Astrocyte (in vitro differentiated cells and primary cell): ENCODE results near the gene PPIF. TPM values are rescaled to one million over a fixed set of nuclear protein-coding genes. Genes with fewer than 3 reads are reported as not detected.

Experiments used
- DNase-seq: peaks from one replicate; pipeline ENCODE4 v3.0.0-alpha.2; 2010; ENCODE audit warnings: low read depth
- FAIRE-seq: peaks from 2 replicates; lab custom pipeline; 2011; peaks lifted over from hg19 to GRCh38; lab: Jason Lieb, UNC
- H2AFZ ChIP-seq: 2 replicates; pipeline ENCODE4 v1.6.0; 2012; ENCODE audit warnings: low read depth, low read length, inconsistent platforms
- H3K27ac ChIP-seq: 2 replicates; pipeline ENCODE4 v1.5.1; 2011; ENCODE audit warnings: low read depth, low read length, inconsistent platforms
- H3K27me3 ChIP-seq: 2 replicates; pipeline ENCODE4 v1.6.0; 2011; ENCODE audit warnings: low read length, inconsistent platforms; ENCODE audit not compliant: insufficient read depth
- H3K36me3 ChIP-seq: 2 replicates; pipeline ENCODE4 v1.5.1; 2011; ENCODE audit warnings: low read length, inconsistent platforms; ENCODE audit not compliant: insufficient read depth
- H3K4me1 ChIP-seq: 2 replicates; pipeline ENCODE4 v1.5.1; 2011; ENCODE audit warnings: low read length, inconsistent platforms; ENCODE audit not compliant: insufficient read depth
- H3K4me2 ChIP-seq: 2 replicates; pipeline ENCODE4 v1.6.0; 2012; ENCODE audit warnings: low read length, inconsistent platforms
- H3K4me3 ChIP-seq: 2 replicates; pipeline ENCODE4 v1.5.1; 2011; ENCODE audit warnings: low read depth, mild to moderate bottlenecking, low read length, inconsistent platforms; ENCODE audit not compliant: insufficient read depth
- H3K79me2 ChIP-seq: 2 replicates; pipeline ENCODE4 v1.6.0; 2012; ENCODE audit warnings: mild to moderate bottlenecking, low read length, inconsistent platforms; ENCODE audit not compliant: insufficient read depth
- H3K9ac ChIP-seq: 2 replicates; pipeline ENCODE4 v1.6.0; 2012; ENCODE audit warnings: mild to moderate bottlenecking, low read length, inconsistent platforms
- H3K9me3 ChIP-seq: 2 replicates; pipeline ENCODE4 v1.5.1; 2012; ENCODE audit warnings: low read depth, mild to moderate bottlenecking, low read length, inconsistent platforms; ENCODE audit not compliant: insufficient read depth
- H4K20me1 ChIP-seq: 2 replicates; pipeline ENCODE4 v1.6.0; 2012; ENCODE audit warnings: low read length, inconsistent platforms; ENCODE audit not compliant: insufficient read depth
- H3K27ac Mint-ChIP-seq: one replicate; pipeline ENCODE4 v1.8.0; 2021; ENCODE audit warnings: mild to moderate bottlenecking, mixed read lengths; ENCODE audit not compliant: unreplicated experiment
- H3K27me3 Mint-ChIP-seq: one replicate; pipeline ENCODE4 v1.8.0; 2021; ENCODE audit warnings: low read depth, mixed read lengths; ENCODE audit not compliant: unreplicated experiment
- H3K36me3 Mint-ChIP-seq: one replicate; pipeline ENCODE4 v1.8.0; 2021; ENCODE audit warnings: low read depth, mixed read lengths; ENCODE audit not compliant: unreplicated experiment
- H3K4me1 Mint-ChIP-seq: one replicate; pipeline ENCODE4 v1.8.0; 2021; ENCODE audit warnings: low read depth, mixed read lengths; ENCODE audit not compliant: unreplicated experiment
- H3K4me3 Mint-ChIP-seq: one replicate; pipeline ENCODE4 v1.8.0; 2021; ENCODE audit warnings: mild to moderate bottlenecking, moderate library complexity, mixed read lengths; ENCODE audit not compliant: unreplicated experiment
- H3K9me3 Mint-ChIP-seq: one replicate; pipeline ENCODE4 v1.8.0; 2021; ENCODE audit warnings: mild to moderate bottlenecking, mixed read lengths; ENCODE audit not compliant: unreplicated experiment
- EZH2 ChIP-seq: IDR thresholded peaks from 2 replicates; pipeline ENCODE4 v1.6.1; 2012; ENCODE audit warnings: mild to moderate bottlenecking, low read length, inconsistent platforms; ENCODE audit not compliant: insufficient read depth
- total RNA-seq: library from RNA; stranded (reverse); gene quantifications from 2 replicates; pipeline ENCODE4 v1.2.1, GENCODE V29; 2021
- TF ChIP-seq, protein P1 (sequence below): IDR thresholded peaks from 2 replicates; pipeline ENCODE4 v1.5.1; 2011; ENCODE audit warnings: low read depth, mild to moderate bottlenecking, inconsistent platforms, low read length, moderate library complexity; ENCODE audit not compliant: insufficient read depth

PPIF gene
- total RNA-seq, 1 donor from 2014 or later: 31.7 TPM

GRCh38 chr10:79354141-79354540 is 6.9 kb downstream of the PPIF start:
- H3K27me3 ChIP-seq: no peaks in the 10 kb centered on the region
- H3K4me1 ChIP-seq: peaks cover 4% of the 10 kb centered on the region
- Mint-ChIP-seq H3K36me3 (peaks cover 37% of the 10 kb centered on the region), H3K27me3 (no peaks in the 10 kb centered on the region), H3K9me3 (peaks cover 5% of the 10 kb centered on the region), H3K4me1 (peaks cover 1% of the 10 kb centered on the region), H3K27ac (no peak overlapping the region), H3K4me3 (no peak overlapping the region)
- DNase-seq (no peak), FAIRE-seq (no peak)
- no peak overlapping the region for H3K4me3 ChIP-seq
- H3K4me2 ChIP-seq: no peak overlapping the region
- no peak for TF ChIP-seq EZH2
- TF ChIP-seq, protein P1, sequence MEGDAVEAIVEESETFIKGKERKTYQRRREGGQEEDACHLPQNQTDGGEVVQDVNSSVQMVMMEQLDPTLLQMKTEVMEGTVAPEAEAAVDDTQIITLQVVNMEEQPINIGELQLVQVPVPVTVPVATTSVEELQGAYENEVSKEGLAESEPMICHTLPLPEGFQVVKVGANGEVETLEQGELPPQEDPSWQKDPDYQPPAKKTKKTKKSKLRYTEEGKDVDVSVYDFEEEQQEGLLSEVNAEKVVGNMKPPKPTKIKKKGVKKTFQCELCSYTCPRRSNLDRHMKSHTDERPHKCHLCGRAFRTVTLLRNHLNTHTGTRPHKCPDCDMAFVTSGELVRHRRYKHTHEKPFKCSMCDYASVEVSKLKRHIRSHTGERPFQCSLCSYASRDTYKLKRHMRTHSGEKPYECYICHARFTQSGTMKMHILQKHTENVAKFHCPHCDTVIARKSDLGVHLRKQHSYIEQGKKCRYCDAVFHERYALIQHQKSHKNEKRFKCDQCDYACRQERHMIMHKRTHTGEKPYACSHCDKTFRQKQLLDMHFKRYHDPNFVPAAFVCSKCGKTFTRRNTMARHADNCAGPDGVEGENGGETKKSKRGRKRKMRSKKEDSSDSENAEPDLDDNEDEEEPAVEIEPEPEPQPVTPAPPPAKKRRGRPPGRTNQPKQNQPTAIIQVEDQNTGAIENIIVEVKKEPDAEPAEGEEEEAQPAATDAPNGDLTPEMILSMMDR: no peak
- peaks cover 21% of the 10 kb centered on the region for H3K79me2 ChIP-seq
- no peaks in the 10 kb centered on the region for H3K9me3 ChIP-seq
- H2AFZ ChIP-seq: no peak overlapping the region
- no peak overlapping the region for H3K27ac ChIP-seq
- peaks cover 36% of the 10 kb centered on the region for H3K36me3 ChIP-seq
- H4K20me1 ChIP-seq: peaks cover 63% of the 10 kb centered on the region
- no peak overlapping the region for H3K9ac ChIP-seq

DNA sequence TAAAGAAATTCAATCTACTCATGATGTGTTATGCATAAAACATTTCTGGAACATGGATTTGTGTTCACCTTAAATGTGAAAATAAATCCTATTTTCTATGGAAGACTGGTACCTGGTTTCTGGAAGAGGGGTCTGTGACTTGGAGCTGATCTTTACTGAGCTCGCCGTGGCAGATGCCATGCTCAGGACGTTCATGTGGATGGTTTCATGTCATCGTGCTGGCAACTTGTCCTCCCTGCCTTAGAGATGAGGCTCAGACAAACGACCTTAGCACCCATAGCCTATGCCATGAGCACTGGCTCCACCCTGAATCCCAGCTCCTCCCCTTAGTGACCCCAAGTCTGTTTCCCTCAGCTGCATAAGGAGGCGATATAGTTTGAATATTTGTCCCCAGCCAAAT is 7.3 kb downstream of the PPIF start:
- H3K27ac Mint-ChIP-seq: no peak overlapping the region
- TF ChIP-seq, protein P1: no peak
- TF ChIP-seq EZH2: no peak
- Histone ChIP-seq H3K27me3 (no peaks in the 10 kb centered on the region), H3K4me3 (no peak overlapping the region), H3K4me1 (no peaks in the 10 kb centered on the region), H2AFZ (no peak overlapping the region), H3K9me3 (no peaks in the 10 kb centered on the region), H3K79me2 (peaks cover 16% of the 10 kb centered on the region), H3K36me3 (peaks cover 36% of the 10 kb centered on the region), H4K20me1 (peaks cover 59% of the 10 kb centered on the region), H3K27ac (no peak overlapping the region), H3K9ac (no peak overlapping the region), H3K4me2 (no peak overlapping the region)
- peaks cover 35% of the 10 kb centered on the region for H3K36me3 Mint-ChIP-seq
- no peaks in the 10 kb centered on the region for H3K27me3 Mint-ChIP-seq
- peaks cover 5% of the 10 kb centered on the region for H3K9me3 Mint-ChIP-seq
- no peak for FAIRE-seq
- DNase-seq: no peak
- no peak overlapping the region for H3K4me3 Mint-ChIP-seq
- peaks cover 1% of the 10 kb centered on the region for H3K4me1 Mint-ChIP-seq

DNA sequence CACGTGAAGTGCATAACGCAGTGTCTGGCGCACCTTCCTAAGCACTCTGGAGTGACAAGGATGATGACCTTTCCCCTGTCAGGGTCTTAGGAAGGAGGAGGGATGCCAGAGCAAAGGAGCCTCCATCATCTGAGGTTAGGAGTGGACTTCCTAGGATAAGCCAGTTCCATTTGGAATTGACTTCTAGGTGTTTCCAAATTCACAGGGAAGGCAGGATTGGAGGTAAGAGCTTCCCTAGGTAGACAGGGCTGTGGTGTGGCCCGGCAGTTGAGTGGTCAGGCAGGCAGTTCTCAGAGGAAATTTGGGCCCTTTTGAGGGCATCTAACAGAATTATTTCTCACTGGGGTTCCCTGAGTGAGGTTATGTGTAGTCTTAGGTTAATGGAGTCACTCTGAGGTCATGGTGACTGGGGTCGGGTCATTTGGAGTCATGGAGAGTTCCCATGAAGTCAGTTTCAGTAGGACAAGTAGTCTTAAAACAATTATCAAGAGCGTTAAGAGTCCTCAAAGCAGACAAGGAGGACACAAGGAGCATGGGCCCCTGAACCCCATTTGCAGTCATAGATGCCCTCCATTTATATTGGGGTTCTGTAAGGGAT is 8.2 kb downstream of the PPIF start:
- peaks cover 50% of the 10 kb centered on the region for H4K20me1 ChIP-seq
- H3K4me1 Mint-ChIP-seq: peaks cover 1% of the 10 kb centered on the region
- peaks cover 5% of the 10 kb centered on the region for H3K9me3 Mint-ChIP-seq
- H3K4me3 Mint-ChIP-seq: no peak overlapping the region
- no peak overlapping the region for H3K27ac ChIP-seq
- peaks cover 30% of the 10 kb centered on the region for H3K36me3 ChIP-seq
- FAIRE-seq (no peak), DNase-seq (no peak)
- TF ChIP-seq, protein P1: no peak
- TF ChIP-seq EZH2: no peak
- H2AFZ ChIP-seq: no peak overlapping the region
- H3K9me3 ChIP-seq: no peaks in the 10 kb centered on the region
- no peaks in the 10 kb centered on the region for H3K27me3 ChIP-seq
- peaks cover 7% of the 10 kb centered on the region for H3K79me2 ChIP-seq
- H3K36me3 Mint-ChIP-seq: peaks cover 29% of the 10 kb centered on the region
- no peak overlapping the region for H3K4me2 ChIP-seq
- no peak overlapping the region for H3K4me3 ChIP-seq
- H3K27me3 Mint-ChIP-seq: no peaks in the 10 kb centered on the region
- H3K9ac ChIP-seq: no peak overlapping the region
- no peaks in the 10 kb centered on the region for H3K4me1 ChIP-seq
- no peak overlapping the region for H3K27ac Mint-ChIP-seq
